Muscle of leg (tissue), 11 donors: Measurements from ENCODE around the gene LRP1B. TPM values are rescaled to one million over a fixed set of nuclear protein-coding genes. Genes with fewer than 3 reads are reported as not detected.
A peak's percentile ranks its signal among the peaks of the same experiment; 100 is the strongest.

Experiments
- DNase-seq: peaks from one replicate; pipeline ENCODE4 v3.0.0; 2013
- H3K27ac ChIP-seq: one replicate; pipeline ENCODE4 v1.5.1; 2013; ENCODE audit warnings: mild to moderate bottlenecking, low read length, control low read depth
- H3K27me3 ChIP-seq: one replicate; pipeline ENCODE4 v1.6.1; 2013; ENCODE audit warnings: low read length; ENCODE audit not compliant: control insufficient read depth, insufficient read depth
- H3K36me3 ChIP-seq: one replicate; pipeline ENCODE4 v1.6.1; 2013; ENCODE audit warnings: low read length; ENCODE audit not compliant: control insufficient read depth, insufficient read depth
- H3K4me1 ChIP-seq: one replicate; pipeline ENCODE4 v1.6.1; 2013; ENCODE audit warnings: low read length; ENCODE audit not compliant: control insufficient read depth, insufficient read depth
- H3K4me3 ChIP-seq: one replicate; pipeline ENCODE4 v1.5.1; 2013; ENCODE audit warnings: low read length, control low read depth
- H3K9me3 ChIP-seq: replicated peaks from 2 replicates; pipeline ENCODE4 v1.6.1; 2013; ENCODE audit warnings: low read depth, low read length; ENCODE audit not compliant: control insufficient read depth
- WGBS: methylation state at CpG from one replicate; pipeline ENCODE4 v1.1.5; 2013; ENCODE audit warnings: missing lambda C conversion rate; ENCODE audit not compliant: insufficient coverage; 5-methylcytosine and 5-hydroxymethylcytosine counted together
- polyA plus RNA-seq, 8 donors: library from polyadenylated mRNA; unstranded; fragments of 120-200 nt; gene quantifications; one replicate each; pipeline versions ENCODE4 v1.2.1 to v1.2.3, GENCODE V29; 2013; ENCODE audit warnings: inconsistent platforms in 1 of 8, low replicate concordance in 1 of 8; ENCODE audit not compliant: insufficient read length in 8 of 8, insufficient read depth in 1 of 8
- total RNA-seq: library from RNA; stranded (reverse); fragments of 120-200 nt; gene quantifications from one replicate; pipeline ENCODE4 v1.2.4, GENCODE V29; 2013

LRP1B gene
- total and polyA plus RNA-seq, 9 donors = 0.84 to 2.3 (median 1.4) TPM

DNA sequence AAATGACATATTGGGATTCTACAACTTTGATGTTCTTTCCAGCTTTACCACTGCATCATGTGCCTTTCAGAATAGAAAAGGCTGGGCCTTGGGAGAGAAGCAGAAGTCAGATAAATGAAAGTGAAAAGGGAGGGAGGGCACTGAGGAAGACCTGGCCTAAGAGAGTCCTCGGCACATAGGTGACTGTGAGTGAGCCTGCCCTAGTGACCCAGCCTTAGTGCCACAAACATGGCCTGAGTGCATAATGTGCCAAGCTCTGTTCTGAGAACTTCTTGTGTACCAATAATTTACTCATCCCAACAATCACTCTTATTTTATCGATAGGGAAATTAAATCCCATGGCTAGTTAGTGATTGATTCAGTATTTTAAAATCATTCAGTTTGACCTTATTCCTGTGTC lies 436.6 kb downstream of the LRP1B start:
- Histone ChIP-seq H3K4me1 (no peaks in the 10 kb centered on the region), H3K9me3 (no peaks in the 10 kb centered on the region), H3K27me3 (no peaks in the 10 kb centered on the region), H3K27ac (no peak overlapping the region), H3K4me3 (no peak overlapping the region), H3K36me3 (no peaks in the 10 kb centered on the region)
- DNase-seq = no peak
- WGBS = 88% methylated on average over 1 of the region's 2 CpGs

- Histone ChIP-seq H3K27me3 (no peaks in the 10 kb centered on the region), H3K4me1 (no peaks in the 10 kb centered on the region), H3K9me3 (no peaks in the 10 kb centered on the region), H3K4me3 (no peak overlapping the region), H3K36me3 (no peaks in the 10 kb centered on the region), H3K27ac (no peak overlapping the region)
- 100% methylated on average over 1 of the region's 2 CpGs for WGBS
- no peak for DNase-seq
Measured at GRCh38 chr2:141692829-141693228, 438.0 kb downstream of the LRP1B start.

DNA sequence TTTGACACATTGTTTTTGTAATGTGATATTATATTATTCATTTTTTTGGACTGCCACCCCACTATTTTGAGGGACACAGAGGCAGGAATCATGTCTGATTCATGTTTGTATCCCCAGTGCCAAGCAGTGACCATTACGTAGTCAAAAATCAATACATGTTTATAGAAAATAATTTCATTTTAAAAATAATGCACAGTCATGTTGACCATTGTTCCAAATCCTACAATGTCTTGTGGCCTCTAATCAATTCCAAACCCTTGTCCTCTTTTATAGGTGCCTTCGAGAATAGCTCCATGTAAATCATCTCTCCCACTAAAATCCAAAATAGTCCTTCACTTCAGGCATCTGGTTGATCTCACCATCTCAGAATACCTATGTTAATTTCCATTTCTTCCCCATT lies 454.7 kb downstream of the LRP1B start:
- WGBS = 83% methylated on average over 1 of the region's 2 CpGs
- Histone ChIP-seq H3K36me3 (no peaks in the 10 kb centered on the region), H3K27ac (no peak overlapping the region), H3K27me3 (no peaks in the 10 kb centered on the region), H3K4me3 (no peak overlapping the region), H3K9me3 (no peaks in the 10 kb centered on the region), H3K4me1 (no peaks in the 10 kb centered on the region)
- no peak for DNase-seq

DNA sequence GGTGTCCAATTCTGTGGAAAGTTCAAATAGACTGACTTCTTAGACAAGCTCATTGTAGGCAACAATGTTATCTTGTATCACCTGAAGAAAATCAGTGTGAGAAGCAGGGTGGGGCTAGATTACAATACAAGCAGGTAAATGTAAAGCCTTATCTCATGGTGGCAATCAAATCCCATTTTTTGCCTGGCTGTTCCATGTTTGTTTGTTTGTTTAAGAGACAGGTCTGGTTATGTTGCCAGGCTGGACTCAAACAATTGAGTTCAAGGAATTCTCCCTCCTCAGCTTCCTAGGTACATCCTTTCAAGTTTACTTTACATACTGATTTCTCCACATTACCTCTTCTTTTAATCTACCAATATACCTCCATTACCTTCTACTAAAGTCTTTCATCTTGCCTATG lies 464.6 kb downstream of the LRP1B start:
- H3K27ac ChIP-seq = no peak overlapping the region
- DNase-seq = no peak
- no peaks in the 10 kb centered on the region for H3K9me3 ChIP-seq
- no peaks in the 10 kb centered on the region for H3K27me3 ChIP-seq
- H3K4me3 ChIP-seq = no peak overlapping the region
- no peaks in the 10 kb centered on the region for H3K4me1 ChIP-seq
- no peaks in the 10 kb centered on the region for H3K36me3 ChIP-seq

- H3K36me3 ChIP-seq = no peaks in the 10 kb centered on the region
- H3K27me3 ChIP-seq = no peaks in the 10 kb centered on the region
- no peaks in the 10 kb centered on the region for H3K9me3 ChIP-seq
- no peaks in the 10 kb centered on the region for H3K4me1 ChIP-seq
- H3K27ac ChIP-seq = no peak overlapping the region
- DNase-seq = no peak
- H3K4me3 ChIP-seq = no peak overlapping the region
- 90% methylated on average over 8 of the region's 8 CpGs for WGBS
Measured at GRCh38 chr2:141660232-141660631, 470.6 kb downstream of the LRP1B start.

DNA sequence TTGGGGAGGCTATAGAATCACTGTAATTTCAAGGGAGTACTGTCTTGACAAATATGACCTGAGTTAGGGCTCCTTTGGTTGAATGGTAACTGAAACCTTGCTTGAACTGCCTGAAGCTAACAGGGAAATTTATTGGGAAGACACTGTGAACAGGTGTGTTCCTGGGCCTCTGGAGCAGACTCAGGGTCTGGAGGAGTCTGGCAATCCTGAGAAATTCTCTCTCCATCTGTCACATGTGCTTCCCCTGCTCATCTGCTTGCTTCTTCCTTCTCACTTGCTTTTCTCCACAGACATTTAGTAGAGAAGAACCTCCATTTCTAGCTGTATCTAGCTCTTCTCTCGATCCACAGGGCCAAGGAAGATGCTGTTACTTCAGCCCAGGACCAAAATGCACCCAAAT lies 476.5 kb downstream of the LRP1B start:
- Histone ChIP-seq H3K27me3 (no peaks in the 10 kb centered on the region), H3K36me3 (no peaks in the 10 kb centered on the region), H3K4me1 (no peaks in the 10 kb centered on the region), H3K4me3 (no peak overlapping the region), H3K27ac (no peak overlapping the region), H3K9me3 (no peaks in the 10 kb centered on the region)
- peak; percentile 1 for DNase-seq
- WGBS = 78% methylated on average over 1 of the region's 1 CpG

DNA sequence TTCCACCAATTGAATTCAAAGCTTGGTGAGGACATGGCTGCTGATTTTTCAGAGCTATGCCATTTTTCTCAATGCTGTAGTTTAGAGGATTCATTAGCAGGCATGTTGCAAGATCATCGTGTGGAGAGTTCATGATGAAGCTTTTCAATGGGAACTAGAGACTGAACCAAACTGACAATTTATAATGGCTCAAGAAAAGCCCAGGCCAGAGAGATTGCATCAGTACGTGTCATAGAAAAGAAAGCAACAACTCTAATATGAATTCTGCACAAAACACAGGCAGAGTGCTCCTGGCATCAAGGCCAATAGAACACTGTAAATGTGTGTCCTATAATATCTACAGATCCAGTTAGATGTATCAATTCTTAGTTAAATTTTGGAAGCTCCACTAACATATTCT lies 477.6 kb downstream of the LRP1B start:
- no CpG with 5 or more reads among the region's 2 CpGs for WGBS

DNA sequence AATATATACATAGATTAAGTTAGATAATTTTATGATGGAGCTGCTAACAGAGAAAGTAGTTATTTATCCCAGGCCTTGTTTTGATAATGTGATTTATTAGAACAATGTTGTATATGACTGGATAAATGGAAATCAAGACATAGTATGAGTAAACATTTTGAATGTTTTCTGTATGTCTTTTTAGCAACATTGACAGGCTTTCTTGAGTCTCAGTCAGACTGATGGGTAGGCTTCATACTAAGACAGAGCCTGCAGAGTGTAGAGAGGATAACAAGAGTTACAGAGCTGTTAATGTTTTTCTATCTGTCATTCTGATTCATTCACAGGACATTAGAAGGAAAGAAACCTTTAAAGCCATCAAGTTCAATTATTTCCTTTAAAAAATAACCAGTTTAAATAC lies 478.5 kb downstream of the LRP1B start:
- Histone ChIP-seq H3K9me3 (no peaks in the 10 kb centered on the region), H3K4me3 (no peak overlapping the region), H3K36me3 (no peaks in the 10 kb centered on the region), H3K4me1 (no peaks in the 10 kb centered on the region), H3K27me3 (no peaks in the 10 kb centered on the region), H3K27ac (no peak overlapping the region)
- DNase-seq = no peak

More for the DNA sequence above, 477.6 kb downstream of the LRP1B start:
- H3K4me1 ChIP-seq = no peaks in the 10 kb centered on the region
- no peaks in the 10 kb centered on the region for H3K9me3 ChIP-seq
- no peak overlapping the region for H3K4me3 ChIP-seq
- no peaks in the 10 kb centered on the region for H3K36me3 ChIP-seq
- H3K27me3 ChIP-seq = no peaks in the 10 kb centered on the region
- H3K27ac ChIP-seq = no peak overlapping the region
- DNase-seq = no peak

GRCh38 chr2:141647353-141647752 lies 483.5 kb downstream of the LRP1B start:
- no peaks in the 10 kb centered on the region for H3K36me3 ChIP-seq
- no peaks in the 10 kb centered on the region for H3K9me3 ChIP-seq
- DNase-seq = no peak
- 80% methylated on average over 1 of the region's 3 CpGs for WGBS
- no peaks in the 10 kb centered on the region for H3K4me1 ChIP-seq
- no peaks in the 10 kb centered on the region for H3K27me3 ChIP-seq
- no peak overlapping the region for H3K27ac ChIP-seq
- H3K4me3 ChIP-seq = no peak overlapping the region

GRCh38 chr2:141641462-141641861 lies 489.4 kb downstream of the LRP1B start:
- no peak overlapping the region for H3K4me3 ChIP-seq
- no peaks in the 10 kb centered on the region for H3K9me3 ChIP-seq
- no peaks in the 10 kb centered on the region for H3K4me1 ChIP-seq
- no peaks in the 10 kb centered on the region for H3K27me3 ChIP-seq
- no peak overlapping the region for H3K27ac ChIP-seq
- H3K36me3 ChIP-seq = no peaks in the 10 kb centered on the region
- DNase-seq = peak; percentile 4

GRCh38 chr2:141639809-141640208 lies 491.0 kb downstream of the LRP1B start:
- no peaks in the 10 kb centered on the region for H3K27me3 ChIP-seq
- no CpG with 5 or more reads among the region's 3 CpGs for WGBS
- DNase-seq = no peak
- no peak overlapping the region for H3K27ac ChIP-seq
- H3K9me3 ChIP-seq = no peaks in the 10 kb centered on the region
- no peaks in the 10 kb centered on the region for H3K4me1 ChIP-seq
- no peaks in the 10 kb centered on the region for H3K36me3 ChIP-seq
- H3K4me3 ChIP-seq = no peak overlapping the region
